NK-92 (cell line): ENCODE measurements around the gene TFAP2C.
"Not testable (repeated sequence)": the region's sequence is repeated elsewhere in the genome, so short reads cannot be mapped to it uniquely, and the experiment has no call there.

Source experiments
- DNase-seq: peaks from one replicate; lab custom pipeline; 2025; ENCODE audit not compliant: unreplicated experiment; lab: John Stamatoyannopoulos, UW

The TFAP2C gene

GRCh38 chr20:56614196-56614595 is 14.9 kb upstream of the TFAP2C start:
- no peak for DNase-seq

GRCh38 chr20:56616716-56617115 is 12.4 kb upstream of the TFAP2C start:
- DNase-seq: no peak

GRCh38 chr20:56617489-56617888 is 11.6 kb upstream of the TFAP2C start:
- DNase-seq: no peak

- no peak for DNase-seq
Observed at GRCh38 chr20:56621730-56622129, 7.4 kb upstream of the TFAP2C start.

- not testable (repeated sequence) for DNase-seq
Observed at GRCh38 chr20:56623930-56624329, 5.2 kb upstream of the TFAP2C start.

- DNase-seq: no peak
Observed at GRCh38 chr20:56624786-56625681, 4.1 kb upstream of the TFAP2C start.

- no peak for DNase-seq
Observed at GRCh38 chr20:56625837-56626236, 3.3 kb upstream of the TFAP2C start.

GRCh38 chr20:56626367-56627121 is 2.6 kb upstream of the TFAP2C start:
- DNase-seq: no peak

- no peak for DNase-seq
Observed at GRCh38 chr20:56627122-56628014, 1.7 kb upstream of the TFAP2C start.

GRCh38 chr20:56628015-56628872 is 862 bp upstream of the TFAP2C start:
- no peak for DNase-seq

- no peak for DNase-seq
Observed at GRCh38 chr20:56629464-56630085, 469 bp downstream of the TFAP2C start.

GRCh38 chr20:56630086-56630493 is 984 bp downstream of the TFAP2C start:
- DNase-seq: no peak

GRCh38 chr20:56630506-56631317 is 1.6 kb downstream of the TFAP2C start:
- no peak for DNase-seq

- DNase-seq: no peak
Observed at GRCh38 chr20:56631318-56631989, 2.3 kb downstream of the TFAP2C start.

- DNase-seq: no peak
Observed at GRCh38 chr20:56631990-56632327, 2.9 kb downstream of the TFAP2C start.

- DNase-seq: no peak
Observed at GRCh38 chr20:56634307-56634706, 5.2 kb downstream of the TFAP2C start.

GRCh38 chr20:56634735-56635385 is 5.8 kb downstream of the TFAP2C start:
- no peak for DNase-seq

- no peak for DNase-seq
Observed at GRCh38 chr20:56636716-56637115, 7.6 kb downstream of the TFAP2C start.
